Natural killer cell treated with Interleukin-12 subunit alpha and Interleukin-12 subunit beta and Interleukin-15 and Interleukin-18, amount 100 ng/mL, for 72 hours (primary cell): ENCODE data around the gene NDUFS7. TPM values are rescaled to one million over a fixed set of nuclear protein-coding genes. Genes with fewer than 3 reads are reported as not detected.
A peak's percentile ranks its signal among the peaks of the same experiment; 100 is the strongest.

Source experiments
- ATAC-seq, 2 donors: fragments of 150-1000 bp; cut with Tn5 transposase in 1 of 2; sonication (Bioruptor Pico), chemical (Tn5 transposase) in 1 of 2; 2 replicates each; pipeline ENCODE4 v1.10.0; 2021
- DNase-seq: peaks from one replicate; pipeline ENCODE4 v3.0.0; 2022; ENCODE audit warnings: low spot score
- H3K27ac Mint-ChIP-seq, 2 donors: 1 replicate in 1 of 2; 2 replicates in 1 of 2; pipeline ENCODE4 v1.8.0; 2022; ENCODE audit warnings: mixed read lengths in 2 of 2, mild to moderate bottlenecking in 1 of 2, moderate library complexity in 1 of 2
- H3K27me3 Mint-ChIP-seq, 2 donors: 1 replicate in 1 of 2; 2 replicates in 1 of 2; pipeline ENCODE4 v1.8.0; 2022; ENCODE audit warnings: mixed read lengths in 2 of 2
- H3K36me3 Mint-ChIP-seq: one replicate; pipeline ENCODE4 v1.8.0; 2022; ENCODE audit warnings: mixed read lengths
- H3K4me1 Mint-ChIP-seq, 2 donors: 1 replicate in 1 of 2; 2 replicates in 1 of 2; pipeline ENCODE4 v1.8.0; 2022; ENCODE audit warnings: low read depth in 2 of 2, mixed read lengths in 2 of 2, mild to moderate bottlenecking in 1 of 2
- H3K4me3 Mint-ChIP-seq: one replicate; pipeline ENCODE4 v1.8.0; 2022; ENCODE audit warnings: mixed read lengths
- H3K9me3 Mint-ChIP-seq: 2 replicates; pipeline ENCODE4 v1.8.0; 2022; ENCODE audit warnings: mixed read lengths
- total RNA-seq, 2 donors: library from RNA; stranded (reverse); gene quantifications; one replicate each; pipeline ENCODE4 v1.2.3, GENCODE V29; 2022

NDUFS7 gene
- total RNA-seq, 2 donors from 2014 or later = 89.1 to 89.5 TPM

- DNase-seq (no peak), ATAC-seq (no peak)
- peaks cover 0 to 7% of the 10 kb centered on the region in 2 donors for H3K4me1 Mint-ChIP-seq
- peaks cover 12% of the 10 kb centered on the region for H3K36me3 Mint-ChIP-seq
- H3K27me3 Mint-ChIP-seq = no peaks in the 10 kb centered on the region
- no peak overlapping the region for H3K27ac Mint-ChIP-seq
- no peak overlapping the region for H3K4me3 Mint-ChIP-seq
- no peaks in the 10 kb centered on the region for H3K9me3 Mint-ChIP-seq
Measured at GRCh38 chr19:1425902-1426301, 42.2 kb downstream of the NDUFS7 start.

- no peak overlapping the region for H3K4me3 Mint-ChIP-seq
- no peaks in the 10 kb centered on the region for H3K9me3 Mint-ChIP-seq
- DNase-seq (no peak), ATAC-seq (no peak)
- no peaks in the 10 kb centered on the region for H3K27me3 Mint-ChIP-seq
- peaks cover 12% of the 10 kb centered on the region for H3K36me3 Mint-ChIP-seq
- peaks cover 0 to 7% of the 10 kb centered on the region in 2 donors for H3K4me1 Mint-ChIP-seq
- no peak overlapping the region for H3K27ac Mint-ChIP-seq
Measured at GRCh38 chr19:1426736-1427135, 43.0 kb downstream of the NDUFS7 start.

GRCh38 chr19:1427221-1427920 is 43.7 kb downstream of the NDUFS7 start:
- Mint-ChIP-seq H3K9me3 (no peaks in the 10 kb centered on the region), H3K27ac (no peak overlapping the region), H3K36me3 (peaks cover 12% of the 10 kb centered on the region), H3K27me3 (no peaks in the 10 kb centered on the region), H3K4me1 (peaks cover 0 to 7% of the 10 kb centered on the region in 2 donors), H3K4me3 (no peak overlapping the region)
- ATAC-seq (no peak), DNase-seq (no peak)

GRCh38 chr19:1428738-1429391 is 45.2 kb downstream of the NDUFS7 start:
- Mint-ChIP-seq H3K4me3 (no peak overlapping the region), H3K4me1 (peaks cover 0 to 4% of the 10 kb centered on the region in 2 donors), H3K36me3 (no peaks in the 10 kb centered on the region), H3K27ac (no peak overlapping the region), H3K9me3 (no peaks in the 10 kb centered on the region), H3K27me3 (no peaks in the 10 kb centered on the region)
- DNase-seq (no peak), ATAC-seq (no peak)

GRCh38 chr19:1429750-1430149 is 46.0 kb downstream of the NDUFS7 start:
- Mint-ChIP-seq H3K9me3 (no peaks in the 10 kb centered on the region), H3K4me1 (peaks cover 0 to 4% of the 10 kb centered on the region in 2 donors), H3K27ac (no peak overlapping the region), H3K4me3 (no peak overlapping the region), H3K27me3 (no peaks in the 10 kb centered on the region), H3K36me3 (no peaks in the 10 kb centered on the region)
- no peak for DNase-seq
- no peak for ATAC-seq

- Mint-ChIP-seq H3K4me3 (no peak overlapping the region), H3K4me1 (peaks cover 0 to under 1% of the 10 kb centered on the region in 2 donors), H3K27ac (no peak overlapping the region), H3K9me3 (no peaks in the 10 kb centered on the region), H3K27me3 (no peaks in the 10 kb centered on the region), H3K36me3 (no peaks in the 10 kb centered on the region)
- DNase-seq = no peak
- ATAC-seq = no peak
Measured at GRCh38 chr19:1430246-1430645, 46.5 kb downstream of the NDUFS7 start.

- H3K27ac Mint-ChIP-seq = no peak overlapping the region
- DNase-seq (no peak), ATAC-seq (no peak)
- H3K4me1 Mint-ChIP-seq = peaks cover 0 to 3% of the 10 kb centered on the region in 2 donors
- no peaks in the 10 kb centered on the region for H3K36me3 Mint-ChIP-seq
- no peaks in the 10 kb centered on the region for H3K9me3 Mint-ChIP-seq
- no peak overlapping the region for H3K4me3 Mint-ChIP-seq
- no peaks in the 10 kb centered on the region for H3K27me3 Mint-ChIP-seq
Measured at GRCh38 chr19:1431759-1432506, 48.2 kb downstream of the NDUFS7 start.

GRCh38 chr19:1432507-1432887 is 48.8 kb downstream of the NDUFS7 start:
- H3K4me3 Mint-ChIP-seq = no peak overlapping the region

GRCh38 chr19:1433119-1434039 is 49.7 kb downstream of the NDUFS7 start:
- Mint-ChIP-seq H3K27ac (no peak overlapping the region), H3K27me3 (no peaks in the 10 kb centered on the region), H3K4me1 (peaks cover 0 to 6% of the 10 kb centered on the region in 2 donors), H3K9me3 (no peaks in the 10 kb centered on the region), H3K4me3 (no peak overlapping the region), H3K36me3 (no peaks in the 10 kb centered on the region)
- ATAC-seq (peak in 1 of 2 donors; percentile 18), DNase-seq (no peak)

More at GRCh38 chr19:1432507-1432887, 48.8 kb downstream of the NDUFS7 start:
- H3K4me1 Mint-ChIP-seq = peaks cover 0 to 3% of the 10 kb centered on the region in 2 donors
- no peak overlapping the region for H3K27ac Mint-ChIP-seq
- H3K9me3 Mint-ChIP-seq = no peaks in the 10 kb centered on the region
- no peak for ATAC-seq
- DNase-seq = no peak
- no peaks in the 10 kb centered on the region for H3K27me3 Mint-ChIP-seq
- no peaks in the 10 kb centered on the region for H3K36me3 Mint-ChIP-seq

- ATAC-seq (no peak), DNase-seq (no peak)
- H3K9me3 Mint-ChIP-seq = no peaks in the 10 kb centered on the region
- H3K36me3 Mint-ChIP-seq = no peaks in the 10 kb centered on the region
- peaks cover 0 to 6% of the 10 kb centered on the region in 2 donors for H3K4me1 Mint-ChIP-seq
- H3K27me3 Mint-ChIP-seq = no peaks in the 10 kb centered on the region
- no peak overlapping the region for H3K27ac Mint-ChIP-seq
- no peak overlapping the region for H3K4me3 Mint-ChIP-seq
Measured at GRCh38 chr19:1434040-1434366, 50.3 kb downstream of the NDUFS7 start.

GRCh38 chr19:1434577-1435060 is 50.9 kb downstream of the NDUFS7 start:
- no peaks in the 10 kb centered on the region for H3K36me3 Mint-ChIP-seq
- no peak for ATAC-seq

GRCh38 chr19:1435378-1435989 is 51.8 kb downstream of the NDUFS7 start:
- H3K4me3 Mint-ChIP-seq = no peak overlapping the region
- no peak for ATAC-seq
- no peaks in the 10 kb centered on the region for H3K36me3 Mint-ChIP-seq
- DNase-seq = no peak
- H3K4me1 Mint-ChIP-seq = peaks cover 0 to 14% of the 10 kb centered on the region in 2 donors
- H3K27me3 Mint-ChIP-seq = no peaks in the 10 kb centered on the region
- H3K27ac Mint-ChIP-seq = no peak overlapping the region
- H3K9me3 Mint-ChIP-seq = no peaks in the 10 kb centered on the region

More at GRCh38 chr19:1434577-1435060, 50.9 kb downstream of the NDUFS7 start:
- H3K4me3 Mint-ChIP-seq = no peak overlapping the region
- no peak overlapping the region for H3K27ac Mint-ChIP-seq
- H3K9me3 Mint-ChIP-seq = no peaks in the 10 kb centered on the region
- no peaks in the 10 kb centered on the region for H3K27me3 Mint-ChIP-seq
- DNase-seq = no peak
- H3K4me1 Mint-ChIP-seq = peaks cover 0 to 9% of the 10 kb centered on the region in 2 donors

GRCh38 chr19:1437609-1438008 is 53.9 kb downstream of the NDUFS7 start:
- H3K36me3 Mint-ChIP-seq = no peaks in the 10 kb centered on the region
- peaks cover 8 to 22% of the 10 kb centered on the region in 2 donors for H3K4me1 Mint-ChIP-seq
- H3K9me3 Mint-ChIP-seq = no peaks in the 10 kb centered on the region
- no peak for DNase-seq
- no peak for ATAC-seq
- peak overlapping the region; percentile 91 for H3K4me3 Mint-ChIP-seq
- peak overlapping the region; percentile 95 to 98 for H3K27ac Mint-ChIP-seq
- no peaks in the 10 kb centered on the region for H3K27me3 Mint-ChIP-seq
